RWPE2 (cell line): ENCODE results near the gene PRPS1.

Experiments used
- ATAC-seq: fragments of 200-7000 bp; cut with Tn5 transposase; 3 replicates; pipeline ENCODE4 v1.9.1; 2021; ENCODE audit warnings: low read depth
- DNase-seq: peaks from one replicate; pipeline ENCODE4 v3.0.0-alpha.2; 2020; ENCODE audit warnings: low spot score
- H3K27ac ChIP-seq: fragments of 450-650 bp; 2 replicates; pipeline ENCODE4 v1.5.1; 2017; ENCODE audit warnings: mild to moderate bottlenecking; ENCODE audit not compliant: poor library complexity, severe bottlenecking
- H3K27me3 ChIP-seq: fragments of 250-450 bp; sonication (Bioruptor Pico); 2 replicates; pipeline ENCODE4 v1.5.1; 2021; ENCODE audit warnings: mild to moderate bottlenecking, moderate library complexity; ENCODE audit not compliant: insufficient read depth, poor library complexity, severe bottlenecking
- H3K36me3 ChIP-seq: fragments of 250-450 bp; sonication (Bioruptor Pico); 2 replicates; pipeline ENCODE4 v1.5.1; 2020; ENCODE audit warnings: low read depth, mild to moderate bottlenecking, moderate library complexity
- H3K4me1 ChIP-seq: fragments of 250-450 bp; sonication (Bioruptor Pico); 2 replicates; pipeline ENCODE4 v1.5.1; 2021; ENCODE audit warnings: mild to moderate bottlenecking, moderate library complexity; ENCODE audit not compliant: insufficient read depth, poor library complexity, severe bottlenecking
- H3K4me3 ChIP-seq: fragments of 250-450 bp; sonication (Bioruptor Pico); 2 replicates; pipeline ENCODE4 v1.5.1; 2021; ENCODE audit warnings: mild to moderate bottlenecking, moderate library complexity; ENCODE audit not compliant: severe bottlenecking
- H3K9me3 ChIP-seq: fragments of 250-450 bp; sonication (Bioruptor Pico); 2 replicates; pipeline ENCODE4 v1.5.1; 2021; ENCODE audit warnings: mild to moderate bottlenecking, moderate library complexity; ENCODE audit not compliant: severe bottlenecking
- TF ChIP-seq, protein P1 (sequence below): fragments of 450-650 bp; IDR thresholded peaks from one replicate; pipeline ENCODE4 v1.5.1; 2017; ENCODE audit warnings: mild to moderate bottlenecking, moderate library complexity; ENCODE audit not compliant: poor library complexity, severe bottlenecking

Gene PRPS1

DNA sequence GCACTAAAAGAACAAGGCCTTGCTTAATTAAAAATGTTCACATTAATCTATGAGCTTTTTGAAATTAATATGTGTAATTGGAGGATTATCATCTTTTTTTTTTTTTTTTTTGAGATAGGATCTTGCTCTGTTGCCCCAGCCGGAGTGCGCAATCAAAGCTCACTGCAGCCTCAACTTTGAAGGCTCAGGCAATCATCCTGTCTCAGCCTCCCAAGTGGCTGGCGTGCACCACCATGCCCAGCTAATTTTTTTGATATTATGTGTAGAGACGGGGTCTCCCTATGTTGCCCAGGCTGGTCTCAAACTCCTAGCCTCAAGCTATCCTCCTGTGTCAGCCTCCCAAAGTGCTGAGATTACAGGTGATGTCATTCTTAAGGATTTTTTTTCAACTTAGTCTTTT, 20.0 kb downstream of the PRPS1 start:
- ATAC-seq (no peak), DNase-seq (no peak)
- Histone ChIP-seq H3K4me3 (no peak overlapping the region), H3K9me3 (no peaks in the 10 kb centered on the region), H3K27me3 (no peaks in the 10 kb centered on the region), H3K4me1 (no peaks in the 10 kb centered on the region), H3K27ac (no peak overlapping the region), H3K36me3 (peaks cover 24% of the 10 kb centered on the region)
- TF ChIP-seq, protein P1, sequence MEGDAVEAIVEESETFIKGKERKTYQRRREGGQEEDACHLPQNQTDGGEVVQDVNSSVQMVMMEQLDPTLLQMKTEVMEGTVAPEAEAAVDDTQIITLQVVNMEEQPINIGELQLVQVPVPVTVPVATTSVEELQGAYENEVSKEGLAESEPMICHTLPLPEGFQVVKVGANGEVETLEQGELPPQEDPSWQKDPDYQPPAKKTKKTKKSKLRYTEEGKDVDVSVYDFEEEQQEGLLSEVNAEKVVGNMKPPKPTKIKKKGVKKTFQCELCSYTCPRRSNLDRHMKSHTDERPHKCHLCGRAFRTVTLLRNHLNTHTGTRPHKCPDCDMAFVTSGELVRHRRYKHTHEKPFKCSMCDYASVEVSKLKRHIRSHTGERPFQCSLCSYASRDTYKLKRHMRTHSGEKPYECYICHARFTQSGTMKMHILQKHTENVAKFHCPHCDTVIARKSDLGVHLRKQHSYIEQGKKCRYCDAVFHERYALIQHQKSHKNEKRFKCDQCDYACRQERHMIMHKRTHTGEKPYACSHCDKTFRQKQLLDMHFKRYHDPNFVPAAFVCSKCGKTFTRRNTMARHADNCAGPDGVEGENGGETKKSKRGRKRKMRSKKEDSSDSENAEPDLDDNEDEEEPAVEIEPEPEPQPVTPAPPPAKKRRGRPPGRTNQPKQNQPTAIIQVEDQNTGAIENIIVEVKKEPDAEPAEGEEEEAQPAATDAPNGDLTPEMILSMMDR: no peak

DNA sequence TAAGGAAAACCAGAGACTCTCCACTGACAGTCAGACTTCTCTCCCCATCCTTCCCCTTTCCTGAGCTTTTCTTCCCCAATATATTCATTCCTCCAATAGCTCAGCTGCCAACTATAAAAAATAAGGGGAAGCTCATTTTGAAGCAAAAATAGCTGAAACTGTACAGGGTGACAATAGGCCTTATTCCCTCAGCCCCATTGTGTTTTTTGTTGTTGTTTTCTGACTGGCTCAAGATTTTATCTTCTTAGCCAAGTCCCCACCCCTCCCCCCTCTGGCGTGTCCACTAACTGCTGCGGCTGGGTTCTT, 26.2 kb downstream of the PRPS1 start:
- no peaks in the 10 kb centered on the region for H3K9me3 ChIP-seq
- no peak for DNase-seq
- peaks cover 14% of the 10 kb centered on the region for H3K4me1 ChIP-seq
- H3K36me3 ChIP-seq: 0 out of 2 replicates have a peak, but pooled peaks cover 2% of the 10 kb centered on the region
- peak overlapping the region; percentile 79 for H3K27ac ChIP-seq
- ATAC-seq: no peak
- H3K4me3 ChIP-seq: no peak overlapping the region
- no peaks in the 10 kb centered on the region for H3K27me3 ChIP-seq
- TF ChIP-seq, protein P1: no peak

DNA sequence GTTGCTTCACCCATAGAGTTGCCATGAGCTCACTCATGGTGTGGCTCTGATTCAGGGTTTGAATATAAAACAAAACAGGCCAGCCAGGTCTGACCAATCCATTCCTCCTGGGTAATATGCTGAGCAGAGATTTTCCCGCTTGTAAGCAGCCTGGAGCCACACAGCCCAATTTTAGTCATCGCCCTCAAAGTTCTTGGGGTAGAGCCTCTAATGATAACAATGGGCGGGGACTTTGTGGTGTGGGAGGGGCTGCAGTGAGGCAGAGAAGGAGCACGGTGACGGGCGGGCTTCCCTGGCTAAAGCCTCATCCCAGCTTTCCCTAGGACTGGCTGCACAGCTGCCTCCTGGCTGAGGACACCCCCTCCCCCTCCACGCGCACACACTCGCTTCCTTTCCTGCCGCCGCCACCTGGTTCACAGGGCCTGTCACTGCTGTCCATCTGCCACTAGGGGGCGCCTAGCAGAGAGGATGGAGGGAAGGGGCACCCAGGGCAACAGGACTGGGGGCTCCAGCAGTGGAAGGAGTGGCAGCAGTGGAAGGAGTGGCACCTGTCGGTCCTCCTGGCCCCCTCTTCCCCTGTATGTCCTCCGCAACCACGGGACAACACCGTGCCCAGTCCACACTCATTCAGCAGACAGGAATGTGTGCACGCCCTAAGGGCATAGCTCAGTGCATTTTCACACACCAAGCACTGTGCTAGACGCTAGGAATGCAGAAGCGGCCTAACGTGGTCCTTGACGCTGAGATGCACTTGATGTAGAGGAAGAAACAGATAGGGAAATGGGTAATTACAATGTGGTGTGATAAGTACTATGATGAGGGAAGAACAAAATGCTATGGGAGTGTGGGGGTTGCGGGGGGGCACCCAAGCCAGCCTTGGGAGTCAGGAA, 26.8 kb downstream of the PRPS1 start:
- H3K27ac ChIP-seq: peak overlapping the region; percentile 79
- ATAC-seq (peak; percentile 88), DNase-seq (peak; percentile 71)
- TF ChIP-seq, protein P1: peak; percentile 60
- no peaks in the 10 kb centered on the region for H3K36me3 ChIP-seq
- no peaks in the 10 kb centered on the region for H3K27me3 ChIP-seq
- no peak overlapping the region for H3K4me3 ChIP-seq
- H3K4me1 ChIP-seq: peaks cover 14% of the 10 kb centered on the region
- no peaks in the 10 kb centered on the region for H3K9me3 ChIP-seq

DNA sequence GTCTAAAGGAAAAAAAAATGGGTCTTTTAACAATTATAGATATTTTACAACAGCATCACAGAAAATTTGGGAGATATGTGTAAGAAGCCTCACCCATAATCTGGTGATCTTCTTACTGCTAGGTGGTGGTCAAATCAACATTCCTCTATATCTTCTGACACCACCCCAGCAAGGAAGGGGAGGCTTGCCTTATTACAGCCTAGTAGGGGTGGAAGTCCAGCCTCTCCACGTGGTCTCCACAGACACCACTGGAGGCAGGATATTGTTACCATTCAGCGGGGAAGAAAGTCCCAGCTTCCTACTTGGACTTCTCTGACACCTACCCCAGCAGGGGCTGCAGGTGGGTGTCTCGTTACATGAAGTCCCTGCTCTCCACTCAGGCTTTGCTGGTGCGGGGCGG, 28.7 kb downstream of the PRPS1 start:
- Histone ChIP-seq H3K27ac (peak overlapping the region; percentile 79), H3K27me3 (no peaks in the 10 kb centered on the region), H3K4me1 (peaks cover 14% of the 10 kb centered on the region), H3K9me3 (no peaks in the 10 kb centered on the region), H3K36me3 (no peaks in the 10 kb centered on the region), H3K4me3 (no peak overlapping the region)
- no peak for ATAC-seq
- DNase-seq: no peak
- TF ChIP-seq, protein P1: no peak

DNA sequence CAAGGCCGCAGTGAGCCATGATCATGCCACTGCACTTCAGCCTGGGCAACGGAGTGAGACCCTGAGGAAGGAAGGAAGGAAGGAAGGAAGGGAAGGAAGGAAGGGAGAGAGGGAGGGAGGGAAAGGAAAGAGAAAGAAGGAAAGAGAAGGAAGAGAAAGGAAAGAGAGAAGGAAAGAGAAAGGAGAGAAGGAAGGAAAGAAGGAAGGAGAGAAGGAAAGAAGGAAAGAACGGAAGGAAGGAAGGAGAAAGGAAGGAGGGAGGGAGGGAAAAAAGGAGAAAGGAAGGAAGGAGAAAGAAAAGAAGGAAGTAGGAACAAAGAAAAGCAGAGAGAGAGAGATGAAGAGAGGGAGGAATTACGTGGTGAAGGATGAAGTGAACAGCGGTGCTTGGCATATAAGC, 30.4 kb downstream of the PRPS1 start:
- no peaks in the 10 kb centered on the region for H3K36me3 ChIP-seq
- ATAC-seq (no peak), DNase-seq (no peak)
- H3K4me1 ChIP-seq: peaks cover 14% of the 10 kb centered on the region
- no peaks in the 10 kb centered on the region for H3K27me3 ChIP-seq
- TF ChIP-seq, protein P1: no peak
- no peak overlapping the region for H3K4me3 ChIP-seq
- no peak overlapping the region for H3K27ac ChIP-seq
- no peaks in the 10 kb centered on the region for H3K9me3 ChIP-seq
